NCI-H526 (cell line): ENCODE results near the gene PEX12.
A peak's percentile ranks its signal among the peaks of the same experiment; 100 is the strongest.
"Not testable (repeated sequence)": the region's sequence is repeated elsewhere in the genome, so short reads cannot be mapped to it uniquely, and the experiment has no call there.

Experiments used
- DNase-seq, 2 experiments: peaks; one replicate each; lab custom pipeline; 2025; lab: John Stamatoyannopoulos, UW

Gene PEX12

DNA sequence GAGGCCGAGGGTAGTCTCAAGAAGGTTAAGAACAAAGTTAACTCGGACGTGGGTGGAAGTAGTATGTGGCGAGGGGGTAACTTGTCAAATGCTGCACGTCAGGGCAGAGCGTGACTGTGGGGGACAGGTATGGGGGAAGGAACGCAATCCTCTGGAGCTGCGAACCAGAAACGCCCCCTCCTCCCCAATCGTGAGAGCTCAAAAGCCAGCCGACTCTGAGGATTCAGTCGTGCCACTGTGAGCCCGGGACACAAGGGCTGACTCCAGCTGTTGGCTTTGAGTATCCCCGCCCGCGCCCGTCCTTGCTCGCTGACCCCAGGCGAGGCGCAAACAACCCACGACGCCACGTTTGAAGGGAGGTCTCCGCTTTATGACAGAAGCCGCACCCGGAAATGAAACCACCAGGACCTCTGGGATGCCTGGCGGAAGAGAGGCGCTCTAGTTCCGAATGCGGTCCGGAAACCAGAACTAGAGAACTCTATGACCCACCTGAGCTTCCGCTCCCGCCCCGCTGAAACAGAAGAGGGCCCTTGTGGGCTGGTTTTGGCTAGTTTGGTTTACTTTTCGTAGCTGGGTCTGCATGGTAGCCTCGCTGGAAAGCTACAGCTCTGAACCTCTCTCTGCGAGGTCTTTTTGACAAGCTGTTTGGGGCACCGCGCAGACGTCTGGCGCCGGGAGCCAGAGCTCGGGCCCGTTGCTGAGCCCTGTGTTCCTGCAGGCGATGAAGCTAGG, at the start of gene PEX12:
TSS of gene PEX12 (minus strand) at position 375 of the 732 bp plus-strand sequence. CDS start 550 bp downstream, outside the sequence.
- DNase-seq, result peak; percentile 93 to 95

DNA sequence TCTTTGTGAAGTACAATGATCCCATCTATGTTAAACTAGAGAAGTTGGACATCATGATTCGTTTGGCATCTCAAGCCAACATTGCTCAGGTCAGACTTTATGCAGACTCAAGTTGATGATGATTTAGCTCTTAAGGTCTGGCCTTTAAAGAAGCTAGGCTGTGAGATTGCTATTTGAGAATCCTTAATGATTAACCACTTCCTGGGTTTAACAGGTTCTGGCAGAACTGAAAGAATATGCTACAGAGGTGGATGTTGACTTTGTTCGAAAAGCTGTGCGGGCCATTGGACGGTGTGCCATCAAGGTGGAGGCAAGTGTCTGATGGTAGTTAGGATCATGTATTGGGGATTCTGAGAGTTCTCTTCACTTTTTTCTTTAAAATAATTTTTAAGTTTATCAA, 49.0 kb upstream of the PEX12 start:
- no peak for DNase-seq

GRCh38 chr17:35621768-35622167, 43.4 kb upstream of the PEX12 start:
- no peak for DNase-seq

DNA sequence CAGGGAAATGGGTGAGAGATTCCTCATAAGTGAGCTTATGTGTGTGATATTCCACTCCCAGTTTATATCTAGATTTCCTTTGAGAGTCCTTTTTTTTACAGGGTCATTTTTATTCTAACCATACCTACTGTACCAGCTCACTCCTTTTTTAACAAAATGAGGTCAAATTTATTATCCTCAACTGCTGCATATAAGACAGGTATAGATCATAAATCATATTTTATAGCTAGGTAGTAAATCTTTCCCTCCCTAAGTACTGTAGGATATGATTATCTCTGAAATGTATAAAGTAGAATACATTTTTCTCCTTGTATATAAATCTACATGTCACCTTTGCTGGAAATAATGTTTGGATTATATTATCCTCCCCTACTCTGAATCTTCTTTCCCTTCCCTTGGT, 40.3 kb upstream of the PEX12 start:
- DNase-seq, result no peak

DNA sequence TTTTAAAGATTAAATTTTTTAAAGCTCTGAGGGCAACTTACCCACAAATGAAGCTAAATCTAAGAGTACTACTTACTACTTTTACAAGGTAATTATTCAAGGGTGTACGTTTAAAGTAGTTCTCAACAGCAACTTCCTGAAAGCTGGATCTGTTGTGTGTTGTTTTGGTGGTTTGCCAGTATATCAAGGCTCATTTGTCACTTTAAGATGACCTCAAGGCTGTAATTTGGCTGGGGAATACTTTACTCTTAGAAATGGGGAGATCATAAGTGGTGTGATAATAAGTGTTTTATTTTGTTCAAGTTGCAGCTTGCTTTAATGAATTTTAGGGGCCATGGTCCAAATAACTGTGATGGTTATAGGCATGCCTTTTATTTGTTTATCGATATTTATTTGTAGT, 39.1 kb upstream of the PEX12 start:
- DNase-seq, result no peak

GRCh38 chr17:35616536-35616935, 38.2 kb upstream of the PEX12 start:
- DNase-seq, result no peak

GRCh38 chr17:35614810-35615209, 36.4 kb upstream of the PEX12 start:
- DNase-seq, result no peak

DNA sequence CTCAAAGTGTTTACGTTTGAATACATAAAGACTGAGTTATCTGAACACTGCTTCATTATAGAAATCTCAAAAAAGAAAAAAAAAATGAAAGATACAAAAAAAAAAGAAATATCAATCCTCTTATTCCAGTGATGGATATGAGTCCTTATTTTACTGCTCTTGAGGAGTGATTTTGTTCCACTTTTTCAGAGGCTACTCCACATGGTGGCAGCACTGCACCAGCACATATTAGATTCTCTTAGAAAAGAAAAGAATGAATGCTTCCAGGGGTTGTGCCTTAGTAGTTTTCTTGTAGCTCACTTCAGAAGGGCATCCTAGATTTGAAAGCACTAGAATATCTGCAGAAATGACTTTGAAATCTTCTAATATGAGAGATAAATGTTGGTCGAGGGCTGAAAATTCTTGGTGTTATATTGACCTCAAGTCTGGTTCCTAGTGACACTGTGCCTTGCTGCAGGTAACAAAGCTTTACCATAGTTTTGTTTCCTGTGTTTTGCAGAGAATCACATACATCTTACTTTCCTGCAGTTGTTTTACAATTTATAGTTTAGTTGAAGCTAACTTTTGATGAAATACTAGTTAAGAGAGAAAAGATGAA, 34.7 kb upstream of the PEX12 start:
- DNase-seq, result peak in 1 of 2 experiments; percentile 58

DNA sequence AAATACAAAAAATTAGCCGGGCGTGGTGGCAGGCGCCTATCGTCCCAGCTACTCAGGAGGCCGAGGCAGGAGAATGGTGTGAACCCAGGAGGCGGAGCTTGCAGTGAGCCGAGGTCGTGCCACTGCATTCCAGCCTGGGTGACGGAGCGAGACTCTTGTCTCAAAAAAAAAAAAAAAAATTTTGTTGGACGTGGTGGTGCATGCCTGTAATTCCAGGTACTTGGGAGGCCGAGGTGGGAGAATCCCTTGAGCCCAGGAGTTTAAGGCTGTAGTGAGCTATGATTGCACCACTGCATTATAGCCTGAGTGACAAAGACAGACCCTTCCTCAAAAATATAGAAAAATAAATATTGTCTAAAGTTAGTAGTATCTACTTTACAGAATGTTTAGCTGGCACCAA, 32.4 kb upstream of the PEX12 start:
- not testable (repeated sequence) for DNase-seq

- no peak for DNase-seq
Measured at GRCh38 chr17:35609831-35610230, 31.5 kb upstream of the PEX12 start.

DNA sequence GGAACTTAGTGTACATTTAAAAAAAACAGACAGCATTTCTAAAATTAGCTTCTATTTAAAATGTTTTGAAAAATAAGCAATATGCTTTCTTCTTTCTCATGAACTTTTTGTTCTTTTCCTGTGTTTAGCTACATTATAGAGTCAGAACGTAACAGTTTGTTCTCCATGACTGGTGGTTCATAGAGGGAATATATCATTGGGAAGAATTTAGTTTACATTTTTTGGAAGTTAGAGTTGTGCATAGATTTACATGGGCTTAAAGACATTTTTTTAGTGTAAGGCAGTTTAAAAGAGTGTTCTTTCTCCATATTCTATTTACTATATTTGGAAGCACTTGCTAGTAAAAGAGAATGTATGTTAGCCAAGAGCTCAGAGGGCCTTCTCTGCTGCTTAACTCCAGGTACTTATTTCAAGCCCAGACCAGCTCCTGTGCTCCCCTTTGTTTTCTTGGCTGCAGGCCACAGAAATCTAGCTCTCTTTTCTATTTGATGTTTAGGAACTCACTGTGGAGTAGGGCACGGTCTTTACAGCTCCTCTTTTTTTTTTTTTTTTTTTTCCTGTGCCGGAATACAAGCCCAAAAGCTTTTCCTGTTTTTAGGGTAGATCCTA, 29.0 kb upstream of the PEX12 start:
- no peak for DNase-seq

- DNase-seq, result peak; percentile 12 to 62
Measured at GRCh38 chr17:35605678-35606077, 27.3 kb upstream of the PEX12 start.

DNA sequence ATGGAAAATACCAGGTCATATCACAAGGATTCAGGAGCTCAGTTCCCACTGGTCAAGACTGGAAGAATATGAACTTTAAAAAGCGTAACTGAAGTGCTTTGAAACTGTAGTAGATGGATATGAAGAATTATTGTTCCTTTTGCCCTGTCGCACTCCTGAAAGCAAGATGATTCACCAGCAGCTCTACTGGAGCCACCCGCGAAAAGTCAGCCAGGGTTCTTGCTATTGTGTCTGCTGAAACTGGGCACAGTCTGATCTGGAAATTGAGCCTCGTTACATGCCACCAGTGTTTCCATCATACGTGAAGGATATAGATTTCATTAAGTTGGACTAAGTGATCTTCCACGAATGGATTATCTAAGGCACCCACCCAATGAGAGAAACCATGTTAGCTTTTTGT, 25.3 kb upstream of the PEX12 start:
- no peak for DNase-seq

GRCh38 chr17:35597604-35598003, 19.2 kb upstream of the PEX12 start:
- DNase-seq, result no peak

DNA sequence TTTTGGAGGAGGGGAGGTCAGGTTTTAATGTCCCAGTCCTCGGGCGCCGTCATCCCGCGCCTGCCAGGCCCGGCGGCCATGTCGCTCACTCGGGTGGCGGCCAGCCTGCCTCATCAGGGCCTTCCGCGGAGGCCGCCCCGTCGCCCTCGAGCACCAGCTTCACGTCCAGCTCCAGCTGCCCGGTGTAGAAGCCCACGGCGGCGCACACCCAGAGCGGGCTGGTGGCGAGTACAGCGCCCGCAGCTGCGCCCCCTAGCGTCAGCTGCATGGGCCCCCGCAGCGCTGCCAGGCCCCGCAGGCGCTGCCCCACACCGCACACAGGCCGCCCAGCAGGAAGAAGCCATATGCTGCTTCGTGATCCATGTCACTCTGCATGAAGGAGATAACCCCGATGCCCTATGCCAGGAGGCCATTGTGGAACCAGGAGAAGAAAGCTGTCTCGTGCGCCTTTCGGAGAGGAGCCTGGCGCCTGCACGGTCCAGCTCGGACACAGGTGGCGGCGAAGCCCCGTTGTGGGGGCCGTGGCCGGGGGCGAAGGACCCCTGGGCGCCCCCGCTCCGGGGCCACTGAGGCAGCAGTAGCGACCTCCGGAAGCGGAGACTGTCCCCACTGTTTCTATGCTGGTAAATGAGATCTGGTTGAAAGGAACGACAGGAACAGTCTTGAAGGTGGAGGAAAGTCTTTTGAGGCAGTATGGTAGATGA, 18.3 kb upstream of the PEX12 start:
- DNase-seq, result no peak

- DNase-seq, result no peak
Measured at GRCh38 chr17:35596072-35596471, 17.7 kb upstream of the PEX12 start.

GRCh38 chr17:35588196-35588920, 10.0 kb upstream of the PEX12 start:
- DNase-seq, result peak in 1 of 2 experiments; percentile 7

GRCh38 chr17:35587074-35587961, 8.9 kb upstream of the PEX12 start, which contains the start of gene AP2B1:
AP2B1 (plus strand) TSS chr17:35587322; CDS start chr17:35594031, 6,709 bp downstream.
- DNase-seq, result peak; percentile 94 to 96

DNA sequence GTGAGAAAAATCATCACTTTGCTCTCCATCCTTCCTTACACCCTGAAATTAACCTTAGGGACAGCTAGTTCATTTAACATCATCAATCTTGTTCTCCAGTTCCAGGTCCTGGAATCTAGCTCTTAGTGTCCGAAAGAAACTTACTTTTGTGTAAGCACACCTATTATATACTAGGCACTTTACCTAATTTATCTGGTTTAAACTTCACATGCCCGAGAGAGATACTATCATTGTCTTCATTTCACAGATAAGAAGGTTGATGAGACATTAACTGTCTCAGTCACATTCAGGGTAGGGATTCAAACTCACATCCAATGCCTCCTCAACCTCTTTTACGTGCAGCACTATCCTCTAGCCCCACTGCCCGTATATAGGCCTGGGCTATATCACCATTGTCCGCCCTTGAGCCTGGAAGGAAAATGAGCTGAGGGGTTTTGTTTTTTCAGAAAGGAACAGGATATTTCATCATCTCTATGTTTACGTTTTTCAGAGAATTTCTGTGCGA, 8.2 kb upstream of the PEX12 start:
- DNase-seq, result no peak

GRCh38 chr17:35584061-35584460, 5.7 kb upstream of the PEX12 start:
- no peak for DNase-seq
